ENCODE data around the gene SLC31A1. TPM values are rescaled to one million over a fixed set of nuclear protein-coding genes. Genes with fewer than 3 reads are reported as not detected.

The SLC31A1 gene
- total and polyA plus RNA-seq, 2 of the 8 experiments (the other 6 are each of a cell fraction or from before 2014, with no cell fraction given) = 23.9 to 40.8 TPM

DNA sequence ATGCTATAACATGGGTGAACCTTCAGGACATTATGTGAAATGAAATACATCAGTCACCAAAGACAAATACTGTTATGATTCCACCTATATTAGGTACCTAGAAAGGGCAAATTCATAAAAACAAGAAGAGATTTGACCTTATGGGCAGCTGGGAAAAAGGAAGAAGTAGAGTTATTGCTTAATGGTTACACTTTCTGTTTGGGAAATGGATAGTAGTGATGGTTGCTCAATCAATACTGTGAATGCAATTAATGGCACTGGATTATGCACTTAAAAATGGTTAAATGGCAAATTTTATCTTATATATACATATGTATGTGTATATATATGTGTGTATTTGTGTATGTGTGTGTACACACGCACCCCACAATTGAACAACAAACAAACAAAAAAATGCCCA, 15.5 kb upstream of the SLC31A1 start:
- Histone ChIP-seq H3K27me3 (replicated peaks in 1 of 4; ENCODE audit: control insufficient read depth in 3 of 4, extremely low read depth in 1 of 4, insufficient read depth in 3 of 4, low read length in 3 of 4) (no peaks in the 10 kb centered on the region), H2BK120ac (replicated peaks; ENCODE audit: low read depth, low read length) (no peak overlapping the region), H3K9me3 (ENCODE audit: insufficient read depth in 2 of 2, low read depth in 1 of 2, low read length in 1 of 2) (no peaks in the 10 kb centered on the region), H3K4me1 (replicated peaks in 1 of 4; ENCODE audit: control insufficient read depth in 3 of 4, insufficient read depth in 4 of 4, low read length in 3 of 4) (no peaks in the 10 kb centered on the region), H3K4me3 (ENCODE audit: extremely low read depth in 1 of 4, insufficient read depth in 2 of 4, low read depth in 3 of 4, low read length in 4 of 4) (no peak overlapping the region), H3K4ac (replicated peaks; ENCODE audit: insufficient read length, low read depth, low read length) (no peak overlapping the region), H3K27ac (ENCODE audit: low read depth, low read length) (no peak overlapping the region), H4K20me1 (replicated peaks in 1 of 2; ENCODE audit: control insufficient read depth in 1 of 2, insufficient read depth in 2 of 2, low read length in 2 of 2) (no peaks in the 10 kb centered on the region), H4K8ac (ENCODE audit: extremely low read depth, insufficient read depth, low read length) (no peak overlapping the region), H3K18ac (ENCODE audit: extremely low read depth, low read length) (no peak overlapping the region), H2BK5ac (ENCODE audit: low read depth, low read length) (no peak overlapping the region), H2AK5ac (ENCODE audit: low read depth, low read length) (no peak overlapping the region), H3K4me2 (ENCODE audit: insufficient read depth in 1 of 2, low read depth in 2 of 2, low read length in 2 of 2) (no peak overlapping the region), H4K5ac (ENCODE audit: insufficient read length, low read depth, low read length) (no peak overlapping the region), H3K23ac (ENCODE audit: insufficient read length) (no peak overlapping the region), H3K14ac (ENCODE audit: insufficient read length) (no peak overlapping the region), H3K79me1 (ENCODE audit: low read depth, low read length) (no peaks in the 10 kb centered on the region), H2BK20ac (ENCODE audit: low read length) (no peak overlapping the region), H3K36me3 (ENCODE audit: control insufficient read depth in 2 of 4, insufficient read depth in 4 of 4, low read length in 3 of 4) (peaks cover 0 to 6% (median 1%) of the 10 kb centered on the region in 4 experiments; a peak in 2 of 8 replicates), H2BK12ac (ENCODE audit: low read depth, low read length) (no peak overlapping the region), H2BK15ac (ENCODE audit: low read length) (no peak overlapping the region), H4K91ac (replicated peaks; ENCODE audit: insufficient read length, low read length) (no peak overlapping the region), H3K79me2 (ENCODE audit: control insufficient read depth in 1 of 2, insufficient read depth in 2 of 2, low read length in 2 of 2) (no peaks in the 10 kb centered on the region), H2AFZ (ENCODE audit: low read length) (no peak overlapping the region), H3K9ac (replicated peaks in 1 of 4; ENCODE audit: extremely low read depth in 1 of 4, low read depth in 3 of 4, low read length in 3 of 4) (no peak overlapping the region), H3K56ac (replicated peaks; ENCODE audit: insufficient read length, low read depth, low read length) (no peak overlapping the region), H3K23me2 (ENCODE audit: low read depth, low read length) (no peaks in the 10 kb centered on the region)
- TF ChIP-seq BRCA1 (IDR thresholded peaks at IDR 0.05; ENCODE audit: low read depth, low read length) (no peak), YY1 (IDR thresholded peaks at IDR 0.05; ENCODE audit: low read depth, low read length) (no peak), TEAD4 (IDR thresholded peaks at IDR 0.05; ENCODE audit: low read depth, low read length) (no peak), SP1 (IDR thresholded peaks at IDR 0.05; ENCODE audit: low read depth, low read length) (no peak), SUZ12 (IDR thresholded peaks at IDR 0.05; ENCODE audit: low read length) (no peak)
- ChIA-PET CTCF (ENCODE audit: partially characterized antibody) (interaction anchor here (0.6 kb wide), 2 partner anchors 32 to 48 kb away, joined by 3 read pairs; no protein-coding TSS in a partner anchor), POLR2A (ENCODE audit: partially characterized antibody) (no interaction called here)
- no peak for DNase-seq (ENCODE audit: low read depth in 1 of 2, low spot score in 2 of 2)
- 86% methylated on average over 1 of the region's 1 CpG; no CpG with 5 or more reads in 1 of the 2 experiments for WGBS, 2 experiments (ENCODE audit: extremely low coverage in 1 of 2, insufficient coverage in 1 of 2, insufficient read length in 1 of 2, insufficient replicate concordance in 2 of 2, low coverage in 1 of 2, low lambda C conversion rate in 2 of 2, missing lambda C conversion rate in 1 of 2)
- no peak for FAIRE-seq
